T follicular helper cell (primary cell): ENCODE data around the gene ACE.

Experiments used
- DNase-seq: peaks from one replicate; pipeline ENCODE4 v3.0.0-alpha.2; 2020; ENCODE audit warnings: low read depth

The ACE gene

GRCh38 chr17:63516910-63517824 is 40.3 kb downstream of the ACE start:
- DNase-seq: no peak

DNA sequence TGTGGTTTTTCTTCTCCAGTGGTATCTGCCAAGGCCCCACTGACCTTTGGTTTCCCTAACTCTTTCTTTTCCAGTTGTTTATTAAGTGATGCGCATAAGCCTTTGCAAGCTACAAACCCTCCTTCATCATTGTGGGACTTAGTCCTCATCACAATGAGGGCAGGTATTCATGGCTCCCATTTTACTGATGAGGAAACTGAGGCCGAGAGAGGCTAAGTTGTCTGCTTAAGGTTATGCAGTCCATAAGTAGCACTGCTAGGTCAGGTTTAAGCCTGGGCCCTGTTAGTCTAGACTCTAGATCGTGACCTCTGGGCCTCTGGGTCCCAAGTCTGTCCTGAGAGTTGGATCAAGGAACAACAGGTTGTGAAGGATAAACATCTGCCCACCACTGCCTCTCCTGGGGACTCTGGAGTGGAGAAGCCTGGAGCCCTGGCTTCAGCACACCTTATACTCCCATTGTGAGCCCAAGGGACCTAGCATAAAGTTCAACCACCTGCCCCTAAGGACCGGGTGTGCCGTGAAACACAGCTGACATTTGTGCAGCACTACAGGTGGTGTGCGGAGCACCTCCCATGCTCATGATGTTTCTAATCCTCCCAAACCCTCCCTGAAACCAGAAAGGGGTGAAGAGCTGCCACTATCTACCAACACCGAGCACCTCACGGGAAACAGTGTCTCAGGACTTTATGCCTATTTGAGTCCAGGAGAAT is 41.1 kb downstream of the ACE start:
- no peak for DNase-seq

DNA sequence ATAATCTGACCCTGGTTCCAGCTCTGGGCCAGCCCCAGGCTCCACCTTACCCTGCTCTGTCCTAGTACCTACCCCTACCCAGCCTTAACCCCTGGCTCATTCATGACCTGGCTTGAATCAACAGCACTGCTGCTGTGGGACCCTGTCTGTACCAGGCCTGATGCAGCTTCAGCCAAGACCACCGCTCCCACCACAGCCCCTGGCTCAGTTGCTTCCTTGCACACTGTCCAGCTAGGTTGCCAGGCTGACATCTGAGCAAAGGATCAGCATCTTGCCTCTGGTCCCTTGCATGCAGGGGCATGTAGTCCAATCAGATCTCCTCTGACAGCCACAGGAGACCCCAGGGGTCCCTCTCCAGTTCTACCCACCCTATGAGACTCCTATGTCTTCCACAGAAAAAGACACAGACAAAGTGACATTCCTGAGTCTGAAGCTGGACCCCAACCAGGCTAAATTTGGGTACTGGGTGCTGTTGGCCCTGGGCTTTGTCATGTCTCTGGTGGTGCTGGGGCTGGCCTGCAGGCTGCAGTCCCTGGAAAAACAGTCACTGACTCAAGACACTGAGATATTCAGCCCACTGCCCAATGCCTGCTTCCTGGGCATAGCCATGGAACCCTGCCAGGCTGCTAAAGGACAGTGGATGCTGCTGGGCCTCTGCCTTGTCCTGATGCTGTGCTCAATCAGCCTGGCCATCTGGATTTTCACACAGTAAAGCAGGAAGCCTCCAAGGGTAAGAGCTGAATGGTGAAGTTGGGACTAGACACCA is 42.4 kb downstream of the ACE start:
- DNase-seq: no peak

DNA sequence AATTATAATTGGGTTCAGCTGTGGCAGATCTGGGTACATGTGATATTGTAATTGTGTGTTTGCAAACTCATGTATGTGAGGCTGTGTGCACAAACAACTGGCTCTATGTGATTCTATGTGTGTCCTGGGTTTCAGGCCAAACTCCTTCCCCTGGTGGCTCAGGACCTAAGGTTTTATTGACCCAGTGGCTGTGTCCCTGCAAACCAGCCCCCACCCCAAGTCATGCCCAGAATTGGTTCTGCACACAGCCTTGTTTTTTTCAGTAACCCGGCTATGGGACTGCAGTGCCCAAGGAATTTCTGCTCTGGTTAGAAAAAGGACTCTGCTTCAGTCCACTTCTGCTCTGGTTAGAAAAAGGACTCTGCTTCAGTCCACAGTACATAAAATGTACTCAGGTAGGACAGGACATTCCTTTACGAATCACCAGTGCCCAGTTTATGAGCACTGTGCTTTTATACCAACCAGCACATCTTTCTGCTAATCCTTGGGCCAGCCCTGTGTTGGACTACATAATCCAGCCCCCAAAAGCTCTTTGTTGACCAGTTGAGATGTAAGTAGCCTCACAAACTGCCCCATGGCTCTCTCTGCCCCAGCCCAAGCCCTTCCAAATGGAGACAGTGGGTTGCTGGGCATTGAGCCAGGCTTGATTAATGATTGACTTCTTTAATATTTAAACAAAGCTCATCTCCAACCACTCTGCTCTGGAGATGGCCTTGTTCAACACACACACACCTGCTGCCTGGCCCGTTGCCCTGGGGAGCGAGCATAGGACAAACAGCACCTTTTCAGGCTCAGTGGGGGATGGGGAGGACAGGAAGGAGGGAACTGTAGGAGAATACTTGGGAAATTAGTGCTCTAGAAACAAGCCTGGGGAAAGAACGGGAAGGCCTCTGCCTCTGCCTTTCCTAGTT is 43.4 kb downstream of the ACE start:
- DNase-seq: no peak

DNA sequence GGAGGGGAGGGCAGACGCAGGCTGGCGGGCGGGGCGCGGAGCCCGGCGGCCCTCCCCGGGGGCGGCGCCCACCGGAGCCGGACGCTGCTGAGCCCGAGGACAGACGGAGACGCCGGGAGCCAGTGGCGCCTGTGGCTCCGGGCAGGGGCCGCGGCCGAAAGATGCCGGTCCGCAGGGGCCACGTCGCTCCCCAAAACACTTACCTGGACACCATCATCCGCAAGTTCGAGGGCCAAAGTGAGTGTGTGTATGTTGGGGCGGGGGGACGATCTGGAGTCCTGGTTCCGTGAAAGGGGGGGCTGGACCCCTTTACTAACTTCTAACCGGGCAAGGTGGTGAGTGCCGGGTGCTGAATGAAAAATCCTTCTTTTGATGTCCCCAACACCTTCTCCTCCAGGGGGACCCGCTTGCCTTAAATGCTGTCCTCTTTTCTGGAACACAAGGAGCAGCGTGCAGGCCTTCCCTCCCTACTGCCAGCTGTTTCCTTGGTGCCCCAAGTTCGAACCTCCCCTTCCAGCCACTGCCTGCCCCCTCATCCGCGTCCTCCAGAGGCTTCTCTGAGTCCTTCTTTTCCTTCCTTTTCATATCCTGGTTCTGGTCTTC is 46.5 kb downstream of the ACE start, which contains the start of gene KCNH6:
KCNH6 (plus strand) TSS at position 106 of the 603 bp plus-strand sequence; CDS start at position 162, 56 bp downstream.
- DNase-seq: no peak

DNA sequence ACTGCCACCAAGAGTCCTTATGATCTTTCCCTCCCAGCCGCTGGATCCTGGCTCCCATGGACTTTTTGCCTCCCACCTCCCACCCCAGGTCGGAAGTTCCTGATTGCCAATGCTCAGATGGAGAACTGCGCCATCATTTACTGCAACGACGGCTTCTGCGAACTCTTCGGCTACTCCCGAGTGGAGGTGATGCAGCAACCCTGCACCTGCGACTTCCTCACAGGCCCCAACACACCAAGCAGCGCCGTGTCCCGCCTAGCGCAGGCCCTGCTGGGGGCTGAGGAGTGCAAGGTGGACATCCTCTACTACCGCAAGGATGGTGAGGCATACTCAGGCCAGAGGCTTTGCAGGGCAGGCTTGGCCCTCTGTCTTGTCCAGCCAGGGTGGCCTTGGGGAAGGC is 47.2 kb downstream of the ACE start:
- DNase-seq: no peak

- DNase-seq: no peak
These were observed 48.5 kb downstream of the ACE start for GRCh38 chr17:63525190-63525946.

- DNase-seq: no peak
These were observed 50.0 kb downstream of the ACE start for GRCh38 chr17:63526861-63527260.

DNA sequence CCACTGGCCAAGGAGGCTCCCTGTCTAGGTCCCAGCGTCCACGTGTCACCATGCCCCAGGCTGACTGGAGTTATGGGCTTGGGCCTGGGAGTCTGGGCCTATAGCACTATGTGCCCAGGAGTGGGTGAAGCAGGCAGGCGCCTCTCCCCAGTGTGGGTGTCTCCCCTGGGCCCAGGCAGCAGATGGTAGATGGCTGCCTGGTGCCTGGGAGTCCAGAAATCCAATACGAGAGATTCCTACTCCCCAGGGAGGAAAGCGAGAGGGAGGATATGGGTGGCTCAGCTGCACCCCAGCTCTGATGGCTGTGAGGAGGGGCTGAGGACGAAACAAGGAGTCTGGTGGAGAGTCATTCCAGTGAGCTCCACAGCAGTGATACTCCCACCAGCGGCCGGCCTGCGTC is 51.3 kb downstream of the ACE start:
- DNase-seq: no peak

GRCh38 chr17:63529711-63530556 is 53.1 kb downstream of the ACE start:
- DNase-seq: no peak

DNA sequence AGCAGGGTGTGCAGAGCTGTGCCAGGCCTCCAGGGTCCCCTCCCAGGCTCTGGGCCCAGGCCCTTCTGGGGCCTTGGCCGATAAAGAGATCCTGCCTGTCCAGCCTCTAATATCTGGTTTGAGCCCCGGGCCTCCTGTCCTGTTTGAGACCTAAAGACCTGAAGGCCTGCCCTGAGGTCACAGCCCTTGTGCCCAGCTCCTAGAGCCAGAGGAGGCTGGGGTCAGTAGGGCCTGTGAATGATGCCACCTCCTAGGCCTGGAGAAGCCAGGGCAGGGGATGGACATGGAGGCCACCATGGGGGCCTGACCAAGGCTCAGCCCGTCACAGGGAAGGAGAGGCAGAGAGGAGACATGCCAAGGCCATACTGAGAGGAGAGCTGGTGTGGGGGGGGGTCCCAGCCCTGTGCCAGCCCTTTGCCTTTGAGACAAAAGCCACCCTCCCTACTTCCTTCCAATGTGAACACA is 53.7 kb downstream of the ACE start:
- no peak for DNase-seq

- DNase-seq: no peak
These were observed 54.4 kb downstream of the ACE start for GRCh38 chr17:63531022-63531965.

- no peak for DNase-seq
These were observed 56.7 kb downstream of the ACE start for GRCh38 chr17:63533433-63534077.

DNA sequence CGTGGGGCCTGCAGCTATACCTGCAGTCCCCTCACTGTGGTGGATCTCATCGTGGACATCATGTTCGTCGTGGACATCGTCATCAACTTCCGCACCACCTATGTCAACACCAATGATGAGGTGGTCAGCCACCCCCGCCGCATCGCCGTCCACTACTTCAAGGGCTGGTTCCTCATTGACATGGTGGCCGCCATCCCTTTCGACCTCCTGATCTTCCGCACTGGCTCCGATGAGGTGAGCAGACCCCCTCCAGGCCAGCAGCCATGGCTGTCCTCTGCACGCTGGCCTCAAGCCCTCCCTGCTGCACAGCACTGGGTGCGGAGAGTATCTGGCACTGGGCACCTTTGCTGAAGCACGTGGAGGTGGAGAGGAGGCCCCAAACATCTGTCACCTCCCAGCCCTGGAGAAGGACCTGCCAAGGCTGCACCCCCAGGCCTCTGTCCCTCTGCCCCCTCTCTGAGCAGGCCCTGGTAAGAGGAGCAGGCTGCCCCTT is 57.3 kb downstream of the ACE start:
- no peak for DNase-seq

GRCh38 chr17:63534816-63535455 is 58.1 kb downstream of the ACE start:
- DNase-seq: no peak

DNA sequence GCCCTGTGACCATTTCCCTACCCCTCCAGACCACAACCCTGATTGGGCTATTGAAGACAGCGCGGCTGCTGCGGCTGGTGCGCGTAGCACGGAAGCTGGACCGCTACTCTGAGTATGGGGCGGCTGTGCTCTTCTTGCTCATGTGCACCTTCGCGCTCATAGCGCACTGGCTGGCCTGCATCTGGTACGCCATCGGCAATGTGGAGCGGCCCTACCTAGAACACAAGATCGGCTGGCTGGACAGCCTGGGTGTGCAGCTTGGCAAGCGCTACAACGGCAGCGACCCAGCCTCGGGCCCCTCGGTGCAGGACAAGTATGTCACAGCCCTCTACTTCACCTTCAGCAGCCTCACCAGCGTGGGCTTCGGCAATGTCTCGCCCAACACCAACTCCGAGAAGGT is 58.8 kb downstream of the ACE start:
- no peak for DNase-seq

GRCh38 chr17:63537001-63537400 is 60.1 kb downstream of the ACE start:
- no peak for DNase-seq
